SKM-1 treated with dmso at 0.1 percent for 144 hours (cell line): Measurements from ENCODE around the gene AFDN.
"Not testable (repeated sequence)": the region's sequence is repeated elsewhere in the genome, so short reads cannot be mapped to it uniquely, and the experiment has no call there.

Source experiments
- DNase-seq: peaks from one replicate; lab custom pipeline; 2025; ENCODE audit not compliant: unreplicated experiment; lab: John Stamatoyannopoulos, UW

Gene AFDN

GRCh38 chr6:167996424-167997199 lies 169.9 kb downstream of the AFDN start:
- no peak for DNase-seq

GRCh38 chr6:167997642-167998041 lies 170.9 kb downstream of the AFDN start, which contains the start of gene KIF25:
TSS of gene KIF25 (plus strand) at chr6:167997671. CDS start at chr6:168029586, 31,915 bp downstream.
- DNase-seq, result no peak

GRCh38 chr6:167998215-167998614 lies 171.5 kb downstream of the AFDN start:
- DNase-seq, result no peak

GRCh38 chr6:168000198-168001028 lies 173.7 kb downstream of the AFDN start:
- DNase-seq, result no peak

GRCh38 chr6:168001029-168001332 lies 174.3 kb downstream of the AFDN start:
- DNase-seq, result no peak

- not testable (repeated sequence) for DNase-seq
Observed at GRCh38 chr6:168001514-168001913, 174.8 kb downstream of the AFDN start.

- DNase-seq, result no peak
Observed at GRCh38 chr6:168002804-168003203, 176.1 kb downstream of the AFDN start.

GRCh38 chr6:168004023-168004422 lies 177.3 kb downstream of the AFDN start:
- no peak for DNase-seq

GRCh38 chr6:168004945-168005344 lies 178.2 kb downstream of the AFDN start:
- DNase-seq, result no peak

GRCh38 chr6:168005796-168006195 lies 179.1 kb downstream of the AFDN start:
- DNase-seq, result no peak

GRCh38 chr6:168007592-168008338 lies 181.1 kb downstream of the AFDN start:
- peak; percentile 8 for DNase-seq

- no peak for DNase-seq
Observed at GRCh38 chr6:168009331-168009730, 182.6 kb downstream of the AFDN start.

GRCh38 chr6:168011291-168011690 lies 184.6 kb downstream of the AFDN start:
- DNase-seq, result no peak

- DNase-seq, result no peak
Observed at GRCh38 chr6:168012431-168013249, 185.9 kb downstream of the AFDN start.

GRCh38 chr6:168013250-168013915 lies 186.7 kb downstream of the AFDN start:
- no peak for DNase-seq

- no peak for DNase-seq
Observed at GRCh38 chr6:168014428-168014827, 187.7 kb downstream of the AFDN start.

- no peak for DNase-seq
Observed at GRCh38 chr6:168015009-168015408, 188.3 kb downstream of the AFDN start.

- DNase-seq, result no peak
Observed at GRCh38 chr6:168015482-168016175, 188.9 kb downstream of the AFDN start.

- DNase-seq, result no peak
Observed at GRCh38 chr6:168016176-168016620, 189.5 kb downstream of the AFDN start.
